H1 (cell line): ENCODE data around the gene TXNDC11. TPM values are rescaled to one million over a fixed set of nuclear protein-coding genes. Genes with fewer than 3 reads are reported as not detected.

Experiments
- CTCF ChIA-PET: fragments of 300-600 bp; sonication (Branson Sonifier 250); formaldehyde crosslinking; loops from one replicate; lab custom pipeline; 2021; ENCODE audit not compliant: partially characterized antibody; lab: Charles Lee
- POLR2A ChIA-PET: fragments of 300-600 bp; sonication (Branson Sonifier 250); formaldehyde crosslinking; loops from one replicate; lab custom pipeline; 2021; ENCODE audit warnings: inconsistent platforms; ENCODE audit not compliant: partially characterized antibody; lab: Charles Lee
- DNase-seq, 2 experiments: peaks; one replicate each; pipeline versions ENCODE4 v3.0.0 to v3.0.0-alpha.2; 2010 to 2022; ENCODE audit warnings: low spot score in 2 of 2, low read depth in 1 of 2, mixed read lengths in 1 of 2
- FAIRE-seq: peaks from 2 replicates; lab custom pipeline; 2011; peaks lifted over from hg19 to GRCh38; lab: Jason Lieb, UNC
- H2AFZ ChIP-seq: 2 replicates; pipeline ENCODE4 v1.8.1; 2012; ENCODE audit warnings: low read length, inconsistent platforms
- H2AK5ac ChIP-seq: 2 replicates; pipeline ENCODE4 v1.6.1; 2013; ENCODE audit warnings: low read depth, low read length
- H2BK120ac ChIP-seq: replicated peaks from 2 replicates; pipeline ENCODE3; 2013; ENCODE audit warnings: low read depth, low read length, inconsistent platforms
- H2BK12ac ChIP-seq: 2 replicates; pipeline ENCODE4 v1.6.1; 2013; ENCODE audit warnings: low read depth, low read length
- H2BK15ac ChIP-seq: 2 replicates; pipeline ENCODE4 v1.6.1; 2013; ENCODE audit warnings: low read length
- H2BK20ac ChIP-seq: 2 replicates; pipeline ENCODE4 v1.6.1; 2013; ENCODE audit warnings: low read length
- H2BK5ac ChIP-seq: 2 replicates; pipeline ENCODE4 v1.6.1; 2013; ENCODE audit warnings: low read depth, low read length
- H3K14ac ChIP-seq: 2 replicates; pipeline ENCODE4 v1.6.1; 2013; ENCODE audit warnings: inconsistent platforms; ENCODE audit not compliant: insufficient read length
- H3K18ac ChIP-seq: 2 replicates; pipeline ENCODE4 v1.6.1; 2013; ENCODE audit warnings: low read length; ENCODE audit errors: extremely low read depth
- H3K23ac ChIP-seq: 2 replicates; pipeline ENCODE4 v1.6.1; 2013; ENCODE audit warnings: inconsistent platforms; ENCODE audit not compliant: insufficient read length
- H3K23me2 ChIP-seq: 2 replicates; pipeline ENCODE4 v1.6.1; 2013; ENCODE audit warnings: low read depth, low read length
- H3K27ac ChIP-seq: 2 replicates; pipeline ENCODE4 v1.6.1; 2011; ENCODE audit warnings: low read depth, low read length, inconsistent platforms
- H3K27me3 ChIP-seq, 4 experiments: replicated peaks in 1 of 4; 1 replicate in 1 of 4; 2 replicates in 3 of 4; pipeline versions ENCODE4 v1.6.1 to v1.8.1; 2011 to 2013; ENCODE audit warnings: low read length in 3 of 4, mild to moderate bottlenecking in 3 of 4, inconsistent platforms in 2 of 4, mixed read lengths in 2 of 4, moderate library complexity in 1 of 4; ENCODE audit not compliant: control insufficient read depth in 3 of 4, insufficient read depth in 3 of 4; ENCODE audit errors: extremely low read depth in 1 of 4
- H3K36me3 ChIP-seq, 4 experiments: 2 replicates each; pipeline versions ENCODE4 v1.6.1 to v1.8.1; 2011 to 2013; ENCODE audit warnings: mild to moderate bottlenecking in 4 of 4, low read length in 3 of 4, moderate library complexity in 2 of 4, control low read depth in 1 of 4, inconsistent platforms in 1 of 4; ENCODE audit not compliant: insufficient read depth in 4 of 4, control insufficient read depth in 2 of 4
- H3K4ac ChIP-seq: replicated peaks from 2 replicates; pipeline ENCODE3; 2013; ENCODE audit warnings: low read length, low read depth, mixed read lengths, inconsistent platforms; ENCODE audit not compliant: insufficient read length
- H3K4me1 ChIP-seq, 4 experiments: replicated peaks in 1 of 4; 1 replicate in 1 of 4; 2 replicates in 3 of 4; pipeline versions ENCODE4 v1.6.1 to v1.8.1; 2011 to 2013; ENCODE audit warnings: low read length in 3 of 4, inconsistent platforms in 2 of 4, mixed read lengths in 1 of 4; ENCODE audit not compliant: insufficient read depth in 4 of 4, control insufficient read depth in 3 of 4
- H3K4me2 ChIP-seq, 2 experiments: 2 replicates each; pipeline versions ENCODE4 v1.6.1 to v1.8.1; 2011 to 2013; ENCODE audit warnings: low read depth in 2 of 2, low read length in 2 of 2, control low read depth in 1 of 2, inconsistent platforms in 1 of 2, mild to moderate bottlenecking in 1 of 2; ENCODE audit not compliant: insufficient read depth in 1 of 2
- H3K4me3 ChIP-seq, 4 experiments: fragments of 200-600, 300-600 bp in 1 of 4; sonication (generic), shearing (Covaris generic), sonication (Bioruptor Twin) in 1 of 4; 2 replicates each; pipeline versions ENCODE4 v1.5.1 to v1.8.1; 2011 to 2016; ENCODE audit warnings: low read length in 4 of 4, low read depth in 3 of 4, control low read depth in 2 of 4, inconsistent platforms in 2 of 4, mild to moderate bottlenecking in 2 of 4, mixed read lengths in 1 of 4, moderate library complexity in 1 of 4; ENCODE audit not compliant: insufficient read depth in 2 of 4; ENCODE audit errors: extremely low read depth in 1 of 4
- H3K56ac ChIP-seq: replicated peaks from 2 replicates; pipeline ENCODE3; 2013; ENCODE audit warnings: low read depth, mild to moderate bottlenecking, mixed read lengths, low read length, inconsistent platforms; ENCODE audit not compliant: insufficient read length
- H3K79me1 ChIP-seq: 2 replicates; pipeline ENCODE4 v1.6.1; 2013; ENCODE audit warnings: low read depth, low read length, control low read depth
- H3K79me2 ChIP-seq, 2 experiments: 2 replicates each; pipeline versions ENCODE4 v1.6.1 to v1.8.1; 2012 to 2013; ENCODE audit warnings: low read length in 2 of 2, mild to moderate bottlenecking in 2 of 2, inconsistent platforms in 1 of 2; ENCODE audit not compliant: insufficient read depth in 2 of 2, control insufficient read depth in 1 of 2
- H3K9ac ChIP-seq, 4 experiments: replicated peaks in 1 of 4; 1 replicate in 1 of 4; 2 replicates in 3 of 4; pipeline versions ENCODE4 v1.6.1 to v1.8.1; 2011 to 2013; ENCODE audit warnings: low read depth in 3 of 4, low read length in 3 of 4, control low read depth in 2 of 4, mild to moderate bottlenecking in 2 of 4, moderate library complexity in 2 of 4, inconsistent platforms in 1 of 4; ENCODE audit errors: extremely low read depth in 1 of 4
- H3K9me3 ChIP-seq, 2 experiments: 2 replicates each; pipeline versions ENCODE4 v1.6.1 to v1.8.1; 2012 to 2013; ENCODE audit warnings: mild to moderate bottlenecking in 2 of 2, moderate library complexity in 2 of 2, control low read depth in 1 of 2, inconsistent platforms in 1 of 2, low read depth in 1 of 2, low read length in 1 of 2, mixed read lengths in 1 of 2; ENCODE audit not compliant: insufficient read depth in 2 of 2
- H4K20me1 ChIP-seq, 2 experiments: replicated peaks in 1 of 2; 2 replicates each; pipeline versions ENCODE3 to v1.8.1; 2011 to 2013; ENCODE audit warnings: inconsistent platforms in 2 of 2, low read length in 2 of 2, mild to moderate bottlenecking in 1 of 2; ENCODE audit not compliant: insufficient read depth in 2 of 2, control insufficient read depth in 1 of 2
- H4K5ac ChIP-seq: 2 replicates; pipeline ENCODE4 v1.6.1; 2013; ENCODE audit warnings: low read length, low read depth, mixed read lengths, inconsistent platforms; ENCODE audit not compliant: insufficient read length
- H4K8ac ChIP-seq: 2 replicates; pipeline ENCODE4 v1.8.0; 2013; ENCODE audit warnings: mild to moderate bottlenecking, moderate library complexity, low read length, inconsistent platforms; ENCODE audit not compliant: insufficient read depth; ENCODE audit errors: extremely low read depth
- H4K91ac ChIP-seq: replicated peaks from 2 replicates; pipeline ENCODE3; 2013; ENCODE audit warnings: low read length, mixed read lengths, inconsistent platforms; ENCODE audit not compliant: insufficient read length
- CEBPB ChIP-seq: IDR thresholded peaks from 2 replicates; pipeline ENCODE4 v1.6.1; 2012; ENCODE audit warnings: low read depth, low read length
- CHD2 ChIP-seq: IDR thresholded peaks from 2 replicates; pipeline ENCODE4 v1.6.1; 2012; ENCODE audit warnings: low read length, improper control_type of control experiment
- MAX ChIP-seq: IDR thresholded peaks from 2 replicates; pipeline ENCODE4 v1.6.1; 2012; ENCODE audit warnings: inconsistent platforms
- SIRT6 ChIP-seq: IDR thresholded peaks from one replicate; pipeline ENCODE4 v1.7.1; 2012; ENCODE audit warnings: low read length, inconsistent platforms
- WGBS, 2 experiments: shearing (Covaris generic) in 1 of 2; methylation state at CpG; one replicate each; pipeline versions ENCODE4 v1.1.6 to v1.1.7; 2013 to 2015; ENCODE audit warnings: low lambda C conversion rate in 2 of 2, mixed read lengths in 2 of 2, inconsistent platforms in 1 of 2, low coverage in 1 of 2, missing lambda C conversion rate in 1 of 2; ENCODE audit not compliant: insufficient replicate concordance in 2 of 2, insufficient coverage in 1 of 2, insufficient read length in 1 of 2; ENCODE audit errors: extremely low coverage in 1 of 2, missing lambda C conversion rate in 1 of 2; 5-methylcytosine and 5-hydroxymethylcytosine counted together
- polyA plus RNA-seq, 7 experiments: library from polyadenylated mRNA; depleted of rRNA in 3 of 7; stranded (reverse) in 5 of 7; unstranded in 2 of 7; fragments of >200 nt in 5 of 7; fragments of 200-250 nt in 2 of 7; gene quantifications; 1 replicate in 5 of 7; 2 replicates in 1 of 7; 4 replicates in 1 of 7; pipeline versions ENCODE4 v1.2.1 to v1.2.3, GENCODE V29; 2011 to 2013; ENCODE audit warnings: missing spikeins in 2 of 7, mixed read lengths in 2 of 7
- total RNA-seq: library from RNA; stranded (reverse); fragmentation: NEBNext Ultra II Directional; extraction: Animal tissue kit (Norgen Biotek cat#: 25700); gene quantifications from 2 replicates; pipeline ENCODE4 v1.2.1, GENCODE V29; 2021

Gene TXNDC11
- total and polyA plus RNA-seq, 2 of the 8 experiments (the other 6 are each of a cell fraction or from before 2014, with no cell fraction given): 13.5 to 13.8 TPM

DNA sequence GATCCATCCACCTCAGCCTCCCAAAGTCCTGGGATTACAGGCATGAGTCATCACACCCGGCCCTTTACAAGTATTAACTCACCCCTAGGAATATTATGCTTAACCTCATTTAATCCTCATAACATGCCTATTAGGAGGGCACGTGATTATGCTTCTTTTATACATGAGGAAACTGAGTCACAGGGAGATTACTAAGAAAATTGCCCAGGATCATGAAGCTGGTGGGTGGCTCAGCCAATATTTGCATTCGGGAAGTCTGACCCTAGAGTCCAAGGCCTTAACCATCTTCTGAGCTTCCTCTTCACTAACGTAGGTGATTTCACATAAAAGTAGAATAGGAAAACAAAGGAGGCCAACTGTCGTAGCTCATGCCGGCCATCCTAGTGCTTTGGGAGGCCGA lies 93.4 kb downstream of the TXNDC11 start:
- Histone ChIP-seq H3K27me3 (no peaks in the 10 kb centered on the region), H3K79me2 (no peaks in the 10 kb centered on the region), H3K4me2 (no peak overlapping the region), H4K20me1 (no peaks in the 10 kb centered on the region), H4K8ac (no peak overlapping the region), H4K5ac (no peak overlapping the region), H2BK12ac (no peak overlapping the region), H3K18ac (no peak overlapping the region), H3K23ac (no peak overlapping the region), H3K4me1 (no peaks in the 10 kb centered on the region), H2BK15ac (no peak overlapping the region), H3K23me2 (no peaks in the 10 kb centered on the region), H2BK20ac (no peak overlapping the region), H3K36me3 (no peaks in the 10 kb centered on the region), H2BK5ac (no peak overlapping the region), H3K27ac (no peak overlapping the region), H3K4me3 (no peak overlapping the region), H3K4ac (no peak overlapping the region), H2AK5ac (no peak overlapping the region), H2BK120ac (no peak overlapping the region), H3K9me3 (no peaks in the 10 kb centered on the region), H2AFZ (no peak overlapping the region), H3K79me1 (no peaks in the 10 kb centered on the region), H3K14ac (no peak overlapping the region), H3K9ac (no peak overlapping the region), H4K91ac (no peak overlapping the region), H3K56ac (no peak overlapping the region)
- DNase-seq (no peak), FAIRE-seq (no peak)
- WGBS, 2 experiments: 84% methylated on average over 7 of the region's 7 CpGs; no CpG with 5 or more reads in 1 of the 2 experiments
- CTCF ChIA-PET: interaction anchor here (0.6 to 2.4 kb wide), 6 partner anchors 8 to 242 kb away, joined by 3 to 8 read pairs (median 4); no protein-coding TSS in a partner anchor
- POLR2A ChIA-PET: interaction anchor here (0.8 to 2.2 kb wide), 2 partner anchors 13 to 18 kb away, joined by 3 to 5 read pairs; no protein-coding TSS in a partner anchor
- TF ChIP-seq CEBPB: no peak
- TF ChIP-seq MAX: no peak
- no peak for TF ChIP-seq CHD2
- TF ChIP-seq SIRT6: no peak
